Measurements from ENCODE around the gene CFAP299.

DNA sequence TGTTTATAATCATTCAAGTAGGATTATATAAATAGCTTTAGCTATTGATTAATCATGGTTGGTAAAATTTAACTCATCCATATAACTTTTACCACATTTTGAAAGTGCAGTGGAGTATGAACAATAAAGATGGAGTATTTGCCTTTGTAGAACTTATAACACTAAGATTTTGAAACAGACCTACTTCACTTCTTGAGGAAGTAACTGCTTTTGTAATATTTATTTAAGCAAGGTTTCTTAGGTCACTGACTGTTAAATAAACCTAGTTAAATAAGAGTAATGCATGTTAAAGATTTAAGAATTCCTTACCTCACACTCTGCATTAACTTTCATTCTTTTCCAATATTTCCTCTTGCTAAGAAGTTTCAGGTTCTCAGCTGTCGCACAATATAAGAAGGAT, 242.5 kb downstream of the CFAP299 start:
- TF ChIP-seq POLR2A (IDR thresholded peaks at IDR 0.05; ENCODE audit: low read depth, low read length), result no peak
- no peak for TF ChIP-seq POLR2AphosphoS5 (IDR thresholded peaks at IDR 0.05; ENCODE audit: low read depth, low read length)
- TF ChIP-seq TAF1 (IDR thresholded peaks at IDR 0.05; ENCODE audit: low read depth, low read length), result no peak
- TF ChIP-seq POU2F2 (IDR thresholded peaks at IDR 0.05; ENCODE audit: low read depth, low read length), result no peak

Data from GM12891 (cell line).